Upper lobe of left lung (tissue), 6 donors: ENCODE results near the gene GPATCH4. TPM values are rescaled to one million over a fixed set of nuclear protein-coding genes. Genes with fewer than 3 reads are reported as not detected.
"Not testable (repeated sequence)": the region's sequence is repeated elsewhere in the genome, so short reads cannot be mapped to it uniquely, and the experiment has no call there.

Experiments used
- ATAC-seq, 2 donors: fragments of 200-7000 bp; cut with Tn5 transposase; one replicate each; pipeline ENCODE4 v1.9.1; 2022; ENCODE audit warnings: mild to moderate bottlenecking in 2 of 2, moderate library complexity in 2 of 2; ENCODE audit not compliant: low FRiP score in 2 of 2
- DNase-seq, 2 donors: peaks; one replicate each; pipeline ENCODE4 v3.0.0-alpha.2; 2019 to 2020
- H3K27ac ChIP-seq, 4 donors: fragments of 200-600 bp; sonication (generic); one replicate each; pipeline ENCODE4 v1.5.1; 2016 to 2019
- H3K27me3 ChIP-seq, 4 donors: fragments of 200-600 bp; sonication (generic); one replicate each; pipeline ENCODE4 v1.5.1; 2017 to 2019
- H3K36me3 ChIP-seq, 4 donors: fragments of 200-600 bp; sonication (generic); one replicate each; pipeline ENCODE4 v1.5.1; 2016 to 2019
- H3K4me1 ChIP-seq, 4 donors: fragments of 200-600 bp; sonication (generic); one replicate each; pipeline ENCODE4 v1.5.1; 2018 to 2019
- H3K4me3 ChIP-seq, 4 donors: fragments of 200-600 bp; sonication (generic); one replicate each; pipeline ENCODE4 v1.5.1; 2017 to 2019; ENCODE audit warnings: mild to moderate bottlenecking in 2 of 4, moderate library complexity in 1 of 4
- H3K9me3 ChIP-seq, 4 donors: fragments of 200-600 bp; sonication (generic); one replicate each; pipeline ENCODE4 v1.5.1; 2018 to 2019
- CTCF ChIP-seq, 6 experiments: fragments of 450-650 bp in 4 of 6; fragments of 200-600 bp in 2 of 6; sonication (generic) in 2 of 6; IDR thresholded peaks; one replicate each; pipeline ENCODE4 v1.5.1; 2016 to 2019; ENCODE audit warnings: antibody characterized with exemption in 6 of 6
- EP300 ChIP-seq, 4 donors: sonication (generic); formaldehyde crosslinking; IDR thresholded peaks; one replicate each; pipeline ENCODE4 v1.5.1; 2017; ENCODE audit warnings: antibody characterized with exemption in 4 of 4, control low read depth in 2 of 4
- POLR2A ChIP-seq, 4 donors: fragments of 450-650 bp; IDR thresholded peaks; one replicate each; pipeline ENCODE4 v1.5.1; 2016 to 2017; ENCODE audit warnings: antibody characterized with exemption in 4 of 4, mild to moderate bottlenecking in 2 of 4
- POLR2AphosphoS5 ChIP-seq, 2 donors: sonication (generic); formaldehyde crosslinking; IDR thresholded peaks; one replicate each; pipeline ENCODE4 v1.5.1; 2017; ENCODE audit warnings: antibody characterized with exemption in 2 of 2
- WGBS, 2 donors: methylation state at CpG; one replicate each; pipeline ENCODE4 v1.1.5; 2017 to 2018; 5-methylcytosine and 5-hydroxymethylcytosine counted together
- total RNA-seq, 6 donors: library from RNA; depleted of rRNA in 4 of 6; stranded (reverse); fragments of >200 nt in 4 of 6; gene quantifications; one replicate each; pipeline versions ENCODE4 v1.1.0 to v1.2.1, GENCODE V29; 2016 to 2021
- donor health status: DM: no; HTN: no; CAD: no; lungs with moderate emphysema.
- donor health status: DM: no; HTN: yes; CAD: no; lungs with severe emphysema.

Gene GPATCH4
- total RNA-seq, 6 donors from 2014 or later: 5.7 to 26.2 (median 19.4) TPM

DNA sequence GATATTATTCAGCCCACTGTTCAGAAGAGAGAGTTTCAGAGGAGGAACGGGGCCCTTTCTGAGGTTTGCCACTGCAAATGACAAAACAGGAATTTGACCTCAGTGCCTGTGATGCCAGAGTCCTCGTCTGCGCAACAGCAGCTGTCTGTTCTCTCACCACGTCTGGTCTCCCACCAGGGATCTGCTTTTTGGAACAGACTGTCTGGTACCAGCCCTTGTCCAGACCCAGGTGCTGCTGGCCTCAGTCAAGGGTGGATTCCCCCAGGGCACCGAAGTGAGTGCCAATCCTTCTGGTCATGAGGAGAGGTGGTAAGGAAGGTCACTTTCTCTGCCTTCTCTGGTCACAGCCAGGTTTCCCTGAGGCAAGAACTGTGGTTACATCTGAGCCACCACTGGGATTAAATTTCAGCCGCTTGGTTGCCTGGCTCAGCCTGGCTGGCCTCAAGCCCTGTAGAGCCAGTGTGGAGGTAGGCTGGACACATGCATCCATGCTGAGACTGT is 38.4 kb upstream of the GPATCH4 start:
- no peaks in the 10 kb centered on the region for H3K9me3 ChIP-seq
- TF ChIP-seq CTCF (IDR thresholded peaks at IDR 0.05) (no peak), POLR2AphosphoS5 (IDR thresholded peaks at IDR 0.05) (no peak), EP300 (IDR thresholded peaks at IDR 0.05) (no peak), POLR2A (IDR thresholded peaks at IDR 0.05) (no peak)
- H3K4me1 ChIP-seq: peaks cover 9 to 14% (median 11%) of the 10 kb centered on the region in 4 donors
- no peak for ATAC-seq
- peaks cover 3 to 28% (median 20%) of the 10 kb centered on the region in 4 donors for H3K27me3 ChIP-seq
- no peak for DNase-seq
- no peak overlapping the region for H3K4me3 ChIP-seq
- WGBS, 2 donors: 47 to 55% methylated on average over 6 of the region's 6 CpGs
- no peaks in the 10 kb centered on the region for H3K36me3 ChIP-seq
- no peak overlapping the region for H3K27ac ChIP-seq

GRCh38 chr1:156638189-156638985 is 37.1 kb upstream of the GPATCH4 start:
- no peaks in the 10 kb centered on the region for H3K9me3 ChIP-seq
- H3K27ac ChIP-seq: no peak overlapping the region
- DNase-seq (no peak), ATAC-seq (no peak)
- no peaks in the 10 kb centered on the region for H3K36me3 ChIP-seq
- peaks cover 3 to 28% (median 20%) of the 10 kb centered on the region in 4 donors for H3K27me3 ChIP-seq
- no peak overlapping the region for H3K4me3 ChIP-seq
- H3K4me1 ChIP-seq: peaks cover 9 to 14% (median 11%) of the 10 kb centered on the region in 4 donors
- WGBS, 2 donors: 50 to 54% methylated on average over 8 of the region's 8 CpGs
- TF ChIP-seq POLR2A (IDR thresholded peaks at IDR 0.05): no peak
- TF ChIP-seq EP300 (IDR thresholded peaks at IDR 0.05): no peak
- TF ChIP-seq CTCF (IDR thresholded peaks at IDR 0.05): no peak
- TF ChIP-seq POLR2AphosphoS5 (IDR thresholded peaks at IDR 0.05): no peak

- Histone ChIP-seq H3K4me1 (no peaks in the 10 kb centered on the region), H3K36me3 (no peaks in the 10 kb centered on the region), H3K4me3 (no peak overlapping the region), H3K9me3 (no peaks in the 10 kb centered on the region), H3K27ac (no peak overlapping the region), H3K27me3 (peaks cover 0 to 3% (median under 1%) of the 10 kb centered on the region in 4 donors)
- WGBS, 2 donors: 52 to 62% methylated on average over 3 of the region's 3 CpGs
- TF ChIP-seq POLR2A (IDR thresholded peaks at IDR 0.05) (no peak), EP300 (IDR thresholded peaks at IDR 0.05) (no peak)
- no peak for DNase-seq
- ATAC-seq: no peak
Measured at GRCh38 chr1:156632355-156632754, 31.1 kb upstream of the GPATCH4 start.

DNA sequence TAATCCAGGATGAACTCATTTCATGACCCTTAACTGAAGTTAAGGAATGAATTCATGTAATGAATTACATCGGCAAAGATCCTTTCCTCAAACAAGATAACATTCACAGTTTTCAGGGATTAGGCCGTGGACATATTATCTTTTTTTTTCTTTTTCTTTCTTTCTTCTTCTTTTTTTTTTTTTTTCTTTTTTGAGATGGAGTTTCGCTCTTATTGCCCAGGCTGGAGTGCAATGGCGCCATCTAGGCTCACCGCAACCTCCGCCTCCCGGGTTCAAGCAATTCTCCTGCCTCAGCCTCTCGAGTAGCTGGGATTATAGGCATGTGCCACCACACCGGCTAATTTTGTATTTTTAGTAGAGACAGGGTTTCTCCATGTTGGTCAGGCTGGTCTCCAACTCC is 29.9 kb upstream of the GPATCH4 start:
- 57 to 71% methylated on average over 9 of the region's 9 CpGs for WGBS, 2 donors
- not testable (repeated sequence) for H3K36me3 ChIP-seq, ATAC-seq, H3K4me1 ChIP-seq, DNase-seq, H3K9me3 ChIP-seq, H3K4me3 ChIP-seq, H3K27ac ChIP-seq
- peaks cover 0 to 12% (median 1%) of the 10 kb centered on the region in 4 donors for H3K27me3 ChIP-seq

GRCh38 chr1:156629823-156630449 is 28.7 kb upstream of the GPATCH4 start:
- TF ChIP-seq EP300 (IDR thresholded peaks at IDR 0.05): no peak
- no peak for TF ChIP-seq POLR2AphosphoS5 (IDR thresholded peaks at IDR 0.05)
- TF ChIP-seq CTCF (IDR thresholded peaks at IDR 0.05): no peak
- TF ChIP-seq POLR2A (IDR thresholded peaks at IDR 0.05): no peak
- H3K4me3 ChIP-seq: no peak overlapping the region
- H3K27ac ChIP-seq: no peak overlapping the region
- ATAC-seq: no peak
- DNase-seq: no peak
- no peaks in the 10 kb centered on the region for H3K9me3 ChIP-seq
- 67 to 70% methylated on average over 8 of the region's 8 CpGs for WGBS, 2 donors
- H3K27me3 ChIP-seq: peaks cover 2 to 23% (median 10%) of the 10 kb centered on the region in 4 donors
- H3K36me3 ChIP-seq: no peaks in the 10 kb centered on the region
- H3K4me1 ChIP-seq: peaks cover 8 to 12% (median 10%) of the 10 kb centered on the region in 4 donors
